ENCODE measurements around the gene HAUS7.

GRCh38 chrX:153465691-153466380 lies 4.5 kb downstream of the HAUS7 start:
- TF ChIP-seq, protein P1, sequence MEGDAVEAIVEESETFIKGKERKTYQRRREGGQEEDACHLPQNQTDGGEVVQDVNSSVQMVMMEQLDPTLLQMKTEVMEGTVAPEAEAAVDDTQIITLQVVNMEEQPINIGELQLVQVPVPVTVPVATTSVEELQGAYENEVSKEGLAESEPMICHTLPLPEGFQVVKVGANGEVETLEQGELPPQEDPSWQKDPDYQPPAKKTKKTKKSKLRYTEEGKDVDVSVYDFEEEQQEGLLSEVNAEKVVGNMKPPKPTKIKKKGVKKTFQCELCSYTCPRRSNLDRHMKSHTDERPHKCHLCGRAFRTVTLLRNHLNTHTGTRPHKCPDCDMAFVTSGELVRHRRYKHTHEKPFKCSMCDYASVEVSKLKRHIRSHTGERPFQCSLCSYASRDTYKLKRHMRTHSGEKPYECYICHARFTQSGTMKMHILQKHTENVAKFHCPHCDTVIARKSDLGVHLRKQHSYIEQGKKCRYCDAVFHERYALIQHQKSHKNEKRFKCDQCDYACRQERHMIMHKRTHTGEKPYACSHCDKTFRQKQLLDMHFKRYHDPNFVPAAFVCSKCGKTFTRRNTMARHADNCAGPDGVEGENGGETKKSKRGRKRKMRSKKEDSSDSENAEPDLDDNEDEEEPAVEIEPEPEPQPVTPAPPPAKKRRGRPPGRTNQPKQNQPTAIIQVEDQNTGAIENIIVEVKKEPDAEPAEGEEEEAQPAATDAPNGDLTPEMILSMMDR (IDR thresholded peaks at IDR 0.05): no peak
- TF ChIP-seq POLR2A (IDR thresholded peaks at IDR 0.05): no peak

Data from Peyer's patch (tissue), 4 donors.